GM18498 (cell line): ENCODE measurements around the gene SLC34A1.

Source experiments
- ATAC-seq: cut with Tn5 transposase; IDR thresholded peaks from one replicate; pipeline ENCODE4 v1.9.1; 2021; ENCODE audit warnings: mild to moderate bottlenecking, moderate library complexity; ENCODE audit not compliant: unreplicated experiment

SLC34A1 gene

GRCh38 chr5:177385720-177386119 is 1.5 kb downstream of the SLC34A1 start:
- no peak for ATAC-seq

GRCh38 chr5:177386542-177386941 is 2.3 kb downstream of the SLC34A1 start:
- ATAC-seq = no peak

- no peak for ATAC-seq
These were observed 3.2 kb downstream of the SLC34A1 start for GRCh38 chr5:177387405-177387804.

GRCh38 chr5:177388521-177389052 is 4.4 kb downstream of the SLC34A1 start:
- ATAC-seq = no peak

- no peak for ATAC-seq
These were observed 5.3 kb downstream of the SLC34A1 start for GRCh38 chr5:177389241-177390169.

GRCh38 chr5:177390363-177391300 is 6.4 kb downstream of the SLC34A1 start:
- ATAC-seq = peak; percentile 75

- no peak for ATAC-seq
These were observed 8.5 kb downstream of the SLC34A1 start for GRCh38 chr5:177392765-177393164.

GRCh38 chr5:177393206-177393765 is 9.1 kb downstream of the SLC34A1 start:
- no peak for ATAC-seq

- ATAC-seq = no peak
These were observed 9.8 kb downstream of the SLC34A1 start for GRCh38 chr5:177393990-177394389.

- no peak for ATAC-seq
These were observed 11.8 kb downstream of the SLC34A1 start for GRCh38 chr5:177396078-177396477.

GRCh38 chr5:177396807-177397206 is 12.6 kb downstream of the SLC34A1 start:
- ATAC-seq = no peak

GRCh38 chr5:177397875-177398390 is 13.7 kb downstream of the SLC34A1 start:
- no peak for ATAC-seq

- no peak for ATAC-seq
These were observed 16.0 kb downstream of the SLC34A1 start, which contains the start of gene PFN3 for GRCh38 chr5:177399997-177400868. Gene PFN3 (minus strand): TSS chr5:177400661. CDS start chr5:177400576, 85 bp downstream.

GRCh38 chr5:177402271-177403043 is 18.2 kb downstream of the SLC34A1 start:
- no peak for ATAC-seq

- ATAC-seq = peak; percentile 35
These were observed 19.0 kb downstream of the SLC34A1 start for GRCh38 chr5:177403102-177403791.

- ATAC-seq = peak; percentile 82
These were observed 19.8 kb downstream of the SLC34A1 start for GRCh38 chr5:177403792-177404640.

GRCh38 chr5:177404641-177405179 is 20.5 kb downstream of the SLC34A1 start:
- ATAC-seq = no peak
